Osteocyte (in vitro differentiated cells): ENCODE results near the gene RNF214. TPM values are rescaled to one million over a fixed set of nuclear protein-coding genes. Genes with fewer than 3 reads are reported as not detected.

Experiments
- DNase-seq: peaks from one replicate; pipeline ENCODE4 v3.0.0; 2021; ENCODE audit warnings: mixed read lengths; ENCODE audit not compliant: unreplicated experiment; ENCODE audit errors: extremely low spot score
- H3K27ac Mint-ChIP-seq: one replicate; pipeline ENCODE4 v1.8.0; 2021; ENCODE audit warnings: mild to moderate bottlenecking, mixed read lengths; ENCODE audit not compliant: unreplicated experiment
- H3K27me3 Mint-ChIP-seq: one replicate; pipeline ENCODE4 v1.8.0; 2021; ENCODE audit warnings: mixed read lengths; ENCODE audit not compliant: unreplicated experiment
- H3K36me3 Mint-ChIP-seq: one replicate; pipeline ENCODE4 v1.8.0; 2021; ENCODE audit warnings: mixed read lengths; ENCODE audit not compliant: unreplicated experiment
- H3K4me1 Mint-ChIP-seq: one replicate; pipeline ENCODE4 v1.8.0; 2021; ENCODE audit warnings: mixed read lengths; ENCODE audit not compliant: unreplicated experiment
- H3K4me3 Mint-ChIP-seq: one replicate; pipeline ENCODE4 v1.8.0; 2021; ENCODE audit warnings: mild to moderate bottlenecking, moderate library complexity, mixed read lengths; ENCODE audit not compliant: unreplicated experiment
- H3K9me3 Mint-ChIP-seq: one replicate; pipeline ENCODE4 v1.8.0; 2021; ENCODE audit warnings: mixed read lengths; ENCODE audit not compliant: unreplicated experiment
- total RNA-seq: library from RNA; stranded (reverse); gene quantifications from 2 replicates; pipeline ENCODE4 v1.2.1, GENCODE V29; 2021
- TF ChIP-seq, protein P1 (sequence below): fragments of 200-600 bp; sonication (generic); IDR thresholded peaks from 2 replicates; pipeline ENCODE4 v1.5.0; 2021; ENCODE audit warnings: antibody characterized with exemption, mild to moderate bottlenecking, moderate library complexity

RNF214 gene
- total RNA-seq, 1 donor from 2014 or later, result 32.8 TPM

DNA sequence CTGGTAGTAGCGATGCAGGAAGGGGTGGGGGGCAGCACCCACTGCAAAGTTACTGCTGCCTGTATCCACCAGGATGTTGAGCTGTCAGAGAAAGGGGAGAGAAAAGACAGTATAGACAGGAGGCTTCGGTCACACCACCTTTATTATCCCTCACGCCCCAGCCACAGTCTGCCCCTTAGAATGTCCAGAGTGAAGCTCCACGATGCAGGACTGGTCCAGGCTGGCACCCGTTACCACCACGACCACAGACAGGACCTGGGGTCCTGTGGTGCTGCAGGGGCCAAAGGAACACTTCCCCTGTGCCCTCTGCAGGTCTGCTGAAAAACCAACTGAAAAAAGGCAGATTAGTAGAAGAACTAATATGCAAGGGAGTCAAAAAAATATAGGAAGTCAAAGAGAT, 64.4 kb downstream of the RNF214 start:
- DNase-seq, result no peak
- H3K27me3 Mint-ChIP-seq, result no peaks in the 10 kb centered on the region
- no peak overlapping the region for H3K4me3 Mint-ChIP-seq
- peaks cover 26% of the 10 kb centered on the region for H3K36me3 Mint-ChIP-seq
- H3K27ac Mint-ChIP-seq, result no peak overlapping the region
- no peaks in the 10 kb centered on the region for H3K9me3 Mint-ChIP-seq
- TF ChIP-seq, protein P1, sequence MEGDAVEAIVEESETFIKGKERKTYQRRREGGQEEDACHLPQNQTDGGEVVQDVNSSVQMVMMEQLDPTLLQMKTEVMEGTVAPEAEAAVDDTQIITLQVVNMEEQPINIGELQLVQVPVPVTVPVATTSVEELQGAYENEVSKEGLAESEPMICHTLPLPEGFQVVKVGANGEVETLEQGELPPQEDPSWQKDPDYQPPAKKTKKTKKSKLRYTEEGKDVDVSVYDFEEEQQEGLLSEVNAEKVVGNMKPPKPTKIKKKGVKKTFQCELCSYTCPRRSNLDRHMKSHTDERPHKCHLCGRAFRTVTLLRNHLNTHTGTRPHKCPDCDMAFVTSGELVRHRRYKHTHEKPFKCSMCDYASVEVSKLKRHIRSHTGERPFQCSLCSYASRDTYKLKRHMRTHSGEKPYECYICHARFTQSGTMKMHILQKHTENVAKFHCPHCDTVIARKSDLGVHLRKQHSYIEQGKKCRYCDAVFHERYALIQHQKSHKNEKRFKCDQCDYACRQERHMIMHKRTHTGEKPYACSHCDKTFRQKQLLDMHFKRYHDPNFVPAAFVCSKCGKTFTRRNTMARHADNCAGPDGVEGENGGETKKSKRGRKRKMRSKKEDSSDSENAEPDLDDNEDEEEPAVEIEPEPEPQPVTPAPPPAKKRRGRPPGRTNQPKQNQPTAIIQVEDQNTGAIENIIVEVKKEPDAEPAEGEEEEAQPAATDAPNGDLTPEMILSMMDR, result no peak
- peaks cover 20% of the 10 kb centered on the region for H3K4me1 Mint-ChIP-seq

DNA sequence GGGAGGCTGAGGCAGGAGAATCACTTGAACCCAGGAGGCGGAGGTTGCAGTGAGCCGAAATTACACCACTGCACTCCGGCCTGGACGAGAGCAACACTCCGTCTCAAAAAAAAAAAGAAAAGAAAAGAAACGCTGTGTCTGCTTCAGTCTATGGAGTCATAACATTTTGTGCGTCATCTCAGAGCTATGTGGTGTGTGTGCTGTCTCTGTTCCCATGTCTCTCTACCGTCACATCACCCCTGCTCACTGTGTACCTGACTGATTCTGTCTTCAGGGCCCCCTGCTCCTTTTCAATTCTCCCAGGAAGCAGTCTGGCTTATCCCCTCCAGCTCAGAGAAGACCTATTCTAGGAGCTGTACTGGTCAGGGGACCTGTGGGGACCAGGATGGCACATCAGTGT, 65.7 kb downstream of the RNF214 start:
- no peak for DNase-seq
- no peaks in the 10 kb centered on the region for H3K9me3 Mint-ChIP-seq
- peaks cover 16% of the 10 kb centered on the region for H3K36me3 Mint-ChIP-seq
- no peaks in the 10 kb centered on the region for H3K27me3 Mint-ChIP-seq
- TF ChIP-seq, protein P1, result no peak
- H3K4me1 Mint-ChIP-seq, result peaks cover 20% of the 10 kb centered on the region
- no peak overlapping the region for H3K27ac Mint-ChIP-seq
- no peak overlapping the region for H3K4me3 Mint-ChIP-seq

DNA sequence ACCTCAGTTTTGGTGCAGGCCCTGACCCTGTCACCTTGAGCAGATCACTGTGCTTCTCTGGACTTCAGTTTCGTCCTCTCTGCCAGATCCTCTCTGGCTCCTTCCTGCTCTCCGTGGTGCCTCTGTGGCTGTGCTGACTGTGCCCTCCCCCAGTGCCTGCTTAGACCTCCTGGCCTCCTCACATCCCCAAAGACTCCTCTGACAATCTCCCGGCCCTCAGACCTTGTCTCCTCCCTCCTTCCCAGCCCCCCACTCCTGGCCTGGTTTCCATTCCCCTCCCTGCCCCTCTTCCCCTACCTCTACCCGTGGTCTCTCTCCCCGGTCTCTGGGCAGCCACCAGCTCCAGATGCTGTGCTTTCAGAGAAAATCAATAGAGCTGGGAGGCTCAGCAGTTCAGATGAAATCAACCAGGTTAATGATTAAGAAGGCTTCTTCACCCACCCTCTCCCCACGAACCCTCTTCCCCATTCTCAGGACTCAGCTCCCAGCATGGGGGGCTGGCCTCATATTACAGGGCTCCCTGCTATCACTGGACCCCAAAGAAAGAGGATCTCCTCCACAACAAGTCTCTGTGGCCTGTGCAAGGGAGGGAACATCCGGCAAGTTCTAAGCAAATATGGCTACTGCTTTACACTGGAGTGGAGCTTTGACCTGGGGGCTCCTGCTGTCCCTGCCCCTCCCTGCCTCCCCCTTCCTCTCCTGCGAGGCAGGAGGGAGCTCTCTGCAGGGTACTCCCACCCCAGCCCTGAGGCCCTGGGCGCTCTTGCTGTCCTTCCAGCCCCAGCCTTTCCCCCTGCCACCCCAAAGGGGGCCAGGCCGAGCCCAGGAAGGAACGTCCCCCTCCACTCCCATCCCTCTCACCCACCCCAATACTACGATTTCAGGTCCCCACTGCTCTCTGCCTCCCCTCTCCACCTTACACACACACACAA, 67.1 kb downstream of the RNF214 start:
- Mint-ChIP-seq H3K27ac (peak overlapping the region; percentile 41), H3K27me3 (no peaks in the 10 kb centered on the region)

DNA sequence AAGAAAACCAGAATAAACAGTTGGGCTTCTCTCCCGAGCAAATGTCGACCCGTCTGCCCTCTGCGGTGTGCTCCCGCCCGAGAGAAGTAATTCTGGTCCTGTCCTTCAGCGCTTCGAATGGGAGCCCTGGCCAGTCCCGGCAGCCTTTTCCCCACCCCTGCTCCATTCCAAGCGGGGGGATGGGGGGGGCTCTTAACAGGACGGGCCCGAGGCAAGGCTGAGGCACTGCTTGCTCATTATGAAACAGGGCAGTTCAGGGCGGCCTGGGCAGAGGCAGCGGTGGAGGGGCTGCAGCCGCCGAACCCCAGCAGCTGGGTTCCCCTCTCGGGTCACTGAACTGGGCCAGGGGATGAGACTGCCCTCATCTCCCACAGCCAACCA, 67.8 kb downstream of the RNF214 start:
- TF ChIP-seq, protein P1, result no peak
- Mint-ChIP-seq H3K27me3 (no peaks in the 10 kb centered on the region), H3K27ac (peak overlapping the region; percentile 41), H3K36me3 (peaks cover 7% of the 10 kb centered on the region), H3K4me1 (peaks cover 20% of the 10 kb centered on the region), H3K4me3 (no peak overlapping the region), H3K9me3 (no peaks in the 10 kb centered on the region)
- DNase-seq, result no peak

More for the DNA sequence above, 67.1 kb downstream of the RNF214 start:
- TF ChIP-seq, protein P1, result no peak
- H3K4me3 Mint-ChIP-seq, result no peak overlapping the region
- H3K9me3 Mint-ChIP-seq, result no peaks in the 10 kb centered on the region
- H3K4me1 Mint-ChIP-seq, result peaks cover 20% of the 10 kb centered on the region
- DNase-seq, result no peak
- H3K36me3 Mint-ChIP-seq, result peaks cover 11% of the 10 kb centered on the region

DNA sequence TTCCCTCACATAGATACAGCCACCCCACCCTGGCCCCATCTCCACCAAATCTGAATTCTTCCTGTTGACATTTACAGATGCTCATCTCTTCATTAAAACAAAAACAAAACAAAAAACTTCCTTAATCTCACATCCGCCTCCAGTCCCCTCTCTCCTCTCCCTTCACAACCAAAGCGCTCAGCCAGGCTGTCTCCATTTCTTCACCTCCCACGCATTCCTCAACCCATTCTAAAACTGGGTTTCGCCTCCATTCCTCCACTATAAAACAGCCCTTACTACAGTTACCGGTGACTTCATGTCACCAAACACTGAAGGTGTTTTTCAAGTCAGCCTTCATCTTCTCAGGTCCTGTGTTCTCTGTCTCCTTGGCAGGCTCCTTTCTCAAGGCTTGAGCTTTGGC, 68.3 kb downstream of the RNF214 start:
- Mint-ChIP-seq H3K4me3 (peak overlapping the region; percentile 11), H3K9me3 (no peaks in the 10 kb centered on the region), H3K27ac (peak overlapping the region; percentile 56), H3K36me3 (peaks cover 7% of the 10 kb centered on the region), H3K27me3 (no peaks in the 10 kb centered on the region), H3K4me1 (peaks cover 20% of the 10 kb centered on the region)
- DNase-seq, result no peak
- TF ChIP-seq, protein P1, result no peak
